T-cell (primary cell): ENCODE data around the gene CSRNP3. TPM values are rescaled to one million over a fixed set of nuclear protein-coding genes. Genes with fewer than 3 reads are reported as not detected.

ENCODE experiments used
- ATAC-seq, 4 experiments: fragments of 200-7000 bp in 3 of 4; fragments of 150-1000 bp in 1 of 4; cut with Tn5 transposase; replicated peaks in 1 of 4; 1 replicate in 3 of 4; 2 replicates in 1 of 4; pipeline ENCODE4 v1.10.0; 2021; ENCODE audit warnings: moderate library complexity in 3 of 4, mild to moderate bottlenecking in 2 of 4, moderate number of reproducible peaks in 1 of 4
- CTCF ChIA-PET, 2 donors: fragments of 300-600 bp; sonication (Branson Sonifier 250); formaldehyde crosslinking; loops; one replicate each; lab custom pipeline; 2022; ENCODE audit warnings: antibody characterized with exemption in 2 of 2; lab: Charles Lee
- POLR2A ChIA-PET, 2 donors: fragments of 300-600 bp; sonication (Branson Sonifier 250); formaldehyde crosslinking; loops; one replicate each; lab custom pipeline; 2022; ENCODE audit warnings: antibody characterized with exemption in 2 of 2; lab: Charles Lee
- DNase-seq, 35 experiments: peaks; one replicate each; pipeline versions ENCODE4 v3.0.0 to v3.0.0-alpha.2; 2013 to 2023
- H3K27ac ChIP-seq: one replicate; pipeline ENCODE4 v1.5.1; 2013; ENCODE audit warnings: low read length
- H3K27me3 ChIP-seq, 2 experiments: replicated peaks in 1 of 2; 1 replicate in 1 of 2; 2 replicates in 1 of 2; pipeline versions ENCODE4 v1.6.1 to v1.7.0; 2013; ENCODE audit warnings: low read length in 1 of 2, mixed read lengths in 1 of 2; ENCODE audit not compliant: control insufficient read depth in 2 of 2, insufficient read depth in 2 of 2; ENCODE audit errors: extremely low read depth in 1 of 2
- H3K36me3 ChIP-seq, 2 donors: 1 replicate in 1 of 2; 2 replicates in 1 of 2; pipeline versions ENCODE4 v1.6.1 to v1.7.0; 2013; ENCODE audit warnings: low read length in 1 of 2; ENCODE audit not compliant: control insufficient read depth in 2 of 2, insufficient read depth in 1 of 2; ENCODE audit errors: extremely low read depth in 1 of 2
- H3K4me1 ChIP-seq, 2 experiments: 1 replicate in 1 of 2; 2 replicates in 1 of 2; pipeline versions ENCODE4 v1.6.1 to v1.7.0; 2013; ENCODE audit warnings: low read length in 2 of 2, mixed read lengths in 1 of 2; ENCODE audit not compliant: insufficient read depth in 2 of 2, control insufficient read depth in 1 of 2; ENCODE audit errors: extremely low read depth in 1 of 2
- H3K4me3 ChIP-seq, 2 donors: 1 replicate in 1 of 2; 2 replicates in 1 of 2; pipeline versions ENCODE4 v1.5.1 to v1.7.0; 2013; ENCODE audit warnings: mild to moderate bottlenecking in 2 of 2, low read length in 1 of 2, moderate library complexity in 1 of 2; ENCODE audit not compliant: control insufficient read depth in 1 of 2; ENCODE audit errors: extremely low read depth in 1 of 2
- H3K9me3 ChIP-seq: 2 replicates; pipeline ENCODE4 v1.7.0; 2013
- H3K27ac Mint-ChIP-seq, 2 donors: one replicate each; pipeline ENCODE4 v1.8.0; 2020 to 2021; ENCODE audit warnings: mild to moderate bottlenecking in 2 of 2, mixed read lengths in 2 of 2
- H3K27me3 Mint-ChIP-seq, 2 donors: one replicate each; pipeline ENCODE4 v1.8.0; 2021 to 2022; ENCODE audit warnings: mixed read lengths in 2 of 2
- H3K36me3 Mint-ChIP-seq: one replicate; pipeline ENCODE4 v1.8.0; 2021; ENCODE audit warnings: mixed read lengths
- H3K4me1 Mint-ChIP-seq, 3 donors: one replicate each; pipeline ENCODE4 v1.8.0; 2020 to 2022; ENCODE audit warnings: mixed read lengths in 3 of 3, mild to moderate bottlenecking in 1 of 3
- H3K4me3 Mint-ChIP-seq, 3 donors: one replicate each; pipeline ENCODE4 v1.8.0; 2020 to 2022; ENCODE audit warnings: mild to moderate bottlenecking in 3 of 3, mixed read lengths in 3 of 3, moderate library complexity in 3 of 3
- H3K9me3 Mint-ChIP-seq, 3 donors: one replicate each; pipeline ENCODE4 v1.8.0; 2020 to 2022; ENCODE audit warnings: mixed read lengths in 3 of 3
- WGBS: methylation state at CpG from one replicate; pipeline ENCODE4 v1.1.5; 2013; ENCODE audit warnings: missing lambda C conversion rate; ENCODE audit not compliant: insufficient coverage; 5-methylcytosine and 5-hydroxymethylcytosine counted together
- total RNA-seq, 35 experiments: library from RNA in 6 of 35; stranded (reverse) in 6 of 35; fragments of 120-200 nt in 1 of 35; gene quantifications; one replicate each; pipeline versions ENCODE4 v1.2.1 to v1.2.4 and lab custom pipeline; 2013 to 2026

Gene CSRNP3
- total RNA-seq, 5 donors from 2014 or later (not counting 1 experiment from before 2014, with no cell fraction given) = 0.19 TPM; not detected in 4

DNA sequence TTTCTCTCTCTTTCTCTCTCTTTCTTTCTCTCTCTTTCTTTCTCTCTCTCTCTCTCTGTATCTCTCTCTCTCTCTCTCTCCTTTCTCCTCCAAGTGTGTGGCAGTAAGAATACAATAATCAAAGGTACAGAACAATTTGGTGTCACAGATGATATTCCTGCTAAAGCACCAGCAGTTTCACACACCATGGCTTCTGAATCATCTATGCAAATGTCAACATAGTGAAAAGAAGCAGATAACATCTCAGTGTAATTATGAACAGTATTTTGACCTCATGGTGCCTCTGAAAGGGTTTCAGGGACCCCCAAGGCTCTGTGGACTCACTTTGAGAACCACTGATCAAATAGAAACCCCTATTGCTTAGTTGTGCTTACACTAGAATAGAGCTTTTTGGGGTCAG lies 38.5 kb upstream of the CSRNP3 start:
- DNase-seq = no peak
- Mint-ChIP-seq H3K27me3 (no peaks in the 10 kb centered on the region), H3K4me1 (no peaks in the 10 kb centered on the region), H3K27ac (no peak overlapping the region), H3K36me3 (no peaks in the 10 kb centered on the region), H3K9me3 (no peaks in the 10 kb centered on the region), H3K4me3 (no peak overlapping the region)
- Histone ChIP-seq H3K27ac (no peak overlapping the region), H3K27me3 (peaks cover 0 to 6% of the 10 kb centered on the region in 2 experiments), H3K9me3 (no peaks in the 10 kb centered on the region), H3K4me3 (no peak overlapping the region), H3K36me3 (no peaks in the 10 kb centered on the region), H3K4me1 (no peaks in the 10 kb centered on the region)
- no peak for ATAC-seq
- CTCF ChIA-PET = interaction anchor here in 1 of 2 donors (0.7 kb wide), 1 partner anchor 174 kb away, joined by 3 read pairs; no protein-coding TSS in a partner anchor
- POLR2A ChIA-PET = no interaction called here

DNA sequence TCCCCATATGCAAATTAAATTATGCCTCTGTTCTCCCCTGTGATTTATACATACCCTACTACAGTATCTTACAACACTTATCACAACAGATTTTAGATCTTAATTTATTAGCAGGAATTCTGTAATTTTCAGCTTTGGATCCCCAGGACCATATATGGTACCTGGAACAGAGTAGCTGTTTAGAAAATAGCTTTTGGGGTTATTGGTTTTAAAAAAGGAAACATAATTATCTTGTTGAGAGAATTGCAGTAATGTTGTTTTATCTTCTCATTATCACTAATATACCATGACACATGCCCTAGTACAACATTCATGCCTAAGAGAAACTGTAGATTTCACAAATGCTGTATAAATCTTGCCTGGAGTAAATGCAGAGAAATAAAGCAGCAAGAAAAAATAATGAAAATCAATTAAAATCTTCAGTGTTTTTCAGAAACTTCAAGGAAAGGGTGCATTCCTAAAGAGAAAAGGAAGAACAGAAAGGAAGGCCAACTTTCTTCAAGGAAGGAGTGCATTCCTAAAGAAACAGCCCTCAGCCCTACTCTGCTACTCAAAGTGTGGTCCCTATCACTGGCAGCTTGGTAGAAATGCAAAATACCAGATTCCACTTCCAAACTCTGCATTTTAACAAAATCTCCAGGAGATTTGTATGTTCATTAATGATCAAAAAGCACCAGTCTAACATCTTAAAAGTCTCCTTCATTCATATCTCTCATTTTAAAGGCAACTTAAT lies 37.1 kb upstream of the CSRNP3 start:
- CTCF ChIA-PET = no interaction called here
- POLR2A ChIA-PET = no interaction called here
- H3K36me3 Mint-ChIP-seq = no peaks in the 10 kb centered on the region

DNA sequence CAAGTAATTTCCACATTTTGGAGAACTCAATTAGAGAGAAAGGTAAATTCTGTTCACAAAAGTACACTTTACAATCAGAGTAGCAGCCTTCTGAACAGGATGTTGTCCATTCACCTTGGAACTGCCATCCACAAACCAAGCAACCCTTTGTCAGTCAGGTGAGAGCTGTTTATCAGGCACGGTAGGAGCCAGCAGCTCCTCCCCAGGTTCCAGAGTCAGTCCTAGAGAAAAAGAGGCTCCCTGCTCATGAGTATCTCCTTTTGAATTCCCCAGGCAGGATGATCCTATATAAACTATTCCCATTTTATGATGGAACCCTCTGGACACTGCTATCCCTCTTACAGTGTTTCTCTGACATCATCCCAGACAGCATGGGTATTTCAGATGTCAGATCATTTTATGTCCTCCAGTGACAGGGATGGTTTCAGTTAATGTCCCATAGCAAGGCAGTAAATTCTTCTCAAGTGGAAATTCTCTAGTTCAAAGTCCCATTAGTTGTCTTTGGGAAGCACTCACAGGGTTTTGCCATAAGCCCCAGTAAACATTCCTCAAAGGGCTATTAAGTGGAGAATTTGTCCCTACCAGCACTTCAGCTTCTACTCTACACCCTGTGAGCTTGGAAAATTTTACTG lies 34.5 kb upstream of the CSRNP3 start:
- no peak for DNase-seq
- Histone ChIP-seq H3K4me1 (peaks cover 0 to 12% of the 10 kb centered on the region in 2 experiments), H3K36me3 (no peaks in the 10 kb centered on the region), H3K27me3 (no peaks in the 10 kb centered on the region), H3K9me3 (no peaks in the 10 kb centered on the region), H3K4me3 (no peak overlapping the region), H3K27ac (no peak overlapping the region)
- POLR2A ChIA-PET = no interaction called here
- Mint-ChIP-seq H3K27me3 (no peaks in the 10 kb centered on the region), H3K4me1 (peaks cover 0 to 8% (median 4%) of the 10 kb centered on the region in 3 donors), H3K36me3 (no peaks in the 10 kb centered on the region), H3K4me3 (no peak overlapping the region), H3K27ac (no peak overlapping the region), H3K9me3 (no peaks in the 10 kb centered on the region)
- WGBS = 60% methylated on average over 1 of the region's 1 CpG
- CTCF ChIA-PET = no interaction called here
- no peak for ATAC-seq

More for the DNA sequence above, 37.1 kb upstream of the CSRNP3 start:
- H3K9me3 Mint-ChIP-seq = no peaks in the 10 kb centered on the region
- Histone ChIP-seq H3K27ac (no peak overlapping the region), H3K27me3 (peaks cover 0 to 6% of the 10 kb centered on the region in 2 experiments), H3K4me3 (no peak overlapping the region), H3K36me3 (no peaks in the 10 kb centered on the region), H3K4me1 (peaks cover 0 to 6% of the 10 kb centered on the region in 2 experiments), H3K9me3 (no peaks in the 10 kb centered on the region)
- no peaks in the 10 kb centered on the region for H3K27me3 Mint-ChIP-seq
- H3K4me1 Mint-ChIP-seq = no peaks in the 10 kb centered on the region
- no peak overlapping the region for H3K4me3 Mint-ChIP-seq
- no peak overlapping the region for H3K27ac Mint-ChIP-seq
- DNase-seq (no peak), ATAC-seq (no peak)

DNA sequence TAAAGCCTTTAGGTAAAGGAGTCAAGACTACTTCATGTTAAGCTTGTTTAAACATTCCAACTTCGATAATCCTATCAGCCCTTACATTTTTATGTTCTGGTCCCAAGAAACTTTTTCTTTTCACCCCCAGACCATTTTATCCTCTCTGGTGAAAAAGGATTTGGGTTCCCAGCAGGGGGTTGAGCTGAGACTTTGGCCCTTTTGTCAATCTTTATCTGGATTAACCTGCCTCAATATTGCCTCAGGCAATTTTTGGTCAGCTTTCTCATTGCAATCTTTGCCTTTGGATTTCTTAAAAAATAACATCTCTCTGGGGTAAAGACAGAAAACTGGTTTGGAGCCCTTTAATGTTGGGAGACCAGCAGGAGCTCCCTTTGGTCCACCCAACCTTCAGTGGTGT lies 33.9 kb upstream of the CSRNP3 start:
- Mint-ChIP-seq H3K9me3 (no peaks in the 10 kb centered on the region), H3K27ac (no peak overlapping the region), H3K27me3 (no peaks in the 10 kb centered on the region), H3K4me1 (peaks cover 4 to 15% (median 10%) of the 10 kb centered on the region in 3 donors), H3K4me3 (no peak overlapping the region), H3K36me3 (no peaks in the 10 kb centered on the region)
- no CpG with 5 or more reads among the region's 1 CpG for WGBS
- no peak overlapping the region for H3K4me3 ChIP-seq
- H3K4me1 ChIP-seq = peaks cover 0 to 18% of the 10 kb centered on the region in 2 experiments
- no peaks in the 10 kb centered on the region for H3K36me3 ChIP-seq
- H3K27ac ChIP-seq = no peak overlapping the region
- H3K9me3 ChIP-seq = no peaks in the 10 kb centered on the region
- ATAC-seq = no peak
- CTCF ChIA-PET = no interaction called here
- POLR2A ChIA-PET = no interaction called here
- H3K27me3 ChIP-seq = no peaks in the 10 kb centered on the region
- DNase-seq = no peak

DNA sequence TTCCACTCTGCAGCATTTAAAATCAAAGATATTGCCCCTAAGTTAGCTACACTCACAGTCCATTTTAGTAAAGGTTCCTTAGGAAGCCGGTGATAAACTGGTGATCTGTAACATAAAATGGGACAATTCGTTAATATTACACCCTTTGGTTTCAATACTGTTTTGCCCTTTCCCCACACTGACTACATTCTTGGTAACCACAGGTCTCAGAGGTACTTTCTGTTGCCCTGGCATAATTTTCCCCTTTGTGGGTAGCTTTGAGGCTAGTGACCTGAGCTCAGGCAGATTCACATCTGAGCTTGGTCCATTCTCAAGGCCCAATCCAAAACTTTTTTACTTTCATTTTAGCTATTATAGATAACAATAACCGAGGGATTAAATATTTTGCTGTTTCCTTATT lies 32.9 kb upstream of the CSRNP3 start:
- Histone ChIP-seq H3K36me3 (no peaks in the 10 kb centered on the region), H3K4me1 (peaks cover 0 to 24% of the 10 kb centered on the region in 2 experiments), H3K27me3 (no peaks in the 10 kb centered on the region), H3K9me3 (no peaks in the 10 kb centered on the region), H3K4me3 (no peak overlapping the region), H3K27ac (no peak overlapping the region)
- no peaks in the 10 kb centered on the region for H3K9me3 Mint-ChIP-seq
- H3K27me3 Mint-ChIP-seq = no peaks in the 10 kb centered on the region
- WGBS = 74% methylated on average over 3 of the region's 3 CpGs
- DNase-seq (no peak), ATAC-seq (no peak)
- CTCF ChIA-PET = no interaction called here
- H3K4me3 Mint-ChIP-seq = no peak overlapping the region
- POLR2A ChIA-PET = interaction anchor here in 1 of 2 donors (0.6 kb wide), 1 partner anchor 12 kb away, joined by 3 read pairs; no protein-coding TSS in a partner anchor
- H3K4me1 Mint-ChIP-seq = peaks cover 4 to 15% (median 10%) of the 10 kb centered on the region in 3 donors
- H3K36me3 Mint-ChIP-seq = no peaks in the 10 kb centered on the region
- no peak overlapping the region for H3K27ac Mint-ChIP-seq

DNA sequence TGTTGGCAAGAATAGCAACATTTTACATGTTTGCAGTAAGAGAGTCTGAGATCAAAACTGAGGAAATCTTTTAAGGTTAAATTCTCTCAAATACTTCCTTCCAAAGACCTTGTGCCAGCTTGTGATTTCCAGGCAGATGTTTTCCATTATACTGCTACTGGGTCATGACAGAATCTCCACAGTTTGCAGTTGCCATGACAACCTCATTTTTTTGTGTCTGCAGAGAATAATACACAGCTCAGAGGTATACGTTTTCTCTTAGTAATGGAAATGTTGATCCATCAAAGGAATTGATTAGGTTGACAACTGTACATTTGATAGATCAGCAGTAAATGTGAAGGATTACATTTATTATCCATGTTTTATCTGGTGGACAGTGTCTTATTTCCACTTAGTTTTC lies 29.1 kb upstream of the CSRNP3 start:
- POLR2A ChIA-PET = no interaction called here
- H3K4me1 Mint-ChIP-seq = peaks cover 18 to 39% (median 29%) of the 10 kb centered on the region in 3 donors
- no peaks in the 10 kb centered on the region for H3K27me3 ChIP-seq
- H3K27ac ChIP-seq = no peak overlapping the region
- H3K4me1 ChIP-seq = peaks cover 0 to 45% of the 10 kb centered on the region in 2 experiments
- DNase-seq (peak in 1 of 35 experiments; percentile 15), ATAC-seq (peak in 1 of 4 experiments; percentile 59)
- 20% methylated on average over 1 of the region's 1 CpG for WGBS
- no peaks in the 10 kb centered on the region for H3K9me3 ChIP-seq
- no peaks in the 10 kb centered on the region for H3K9me3 Mint-ChIP-seq
- no peaks in the 10 kb centered on the region for H3K36me3 Mint-ChIP-seq
- no peaks in the 10 kb centered on the region for H3K36me3 ChIP-seq
- H3K4me3 Mint-ChIP-seq = no peak overlapping the region
- CTCF ChIA-PET = interaction anchor here in 1 of 2 donors (0.6 kb wide), 1 partner anchor 12 kb away, joined by 4 read pairs; no protein-coding TSS in a partner anchor
- H3K27me3 Mint-ChIP-seq = no peaks in the 10 kb centered on the region
- no peak overlapping the region for H3K4me3 ChIP-seq
- no peak overlapping the region for H3K27ac Mint-ChIP-seq
